Medulla oblongata (tissue), 1 donor: ENCODE data around the gene SFXN5.
A peak's percentile ranks its signal among the peaks of the same experiment; 100 is the strongest.

Source experiments
- DNase-seq: peaks from one replicate; pipeline ENCODE4 v3.0.0-alpha.2; 2015; ENCODE audit errors: extremely low spot score

Gene SFXN5

DNA sequence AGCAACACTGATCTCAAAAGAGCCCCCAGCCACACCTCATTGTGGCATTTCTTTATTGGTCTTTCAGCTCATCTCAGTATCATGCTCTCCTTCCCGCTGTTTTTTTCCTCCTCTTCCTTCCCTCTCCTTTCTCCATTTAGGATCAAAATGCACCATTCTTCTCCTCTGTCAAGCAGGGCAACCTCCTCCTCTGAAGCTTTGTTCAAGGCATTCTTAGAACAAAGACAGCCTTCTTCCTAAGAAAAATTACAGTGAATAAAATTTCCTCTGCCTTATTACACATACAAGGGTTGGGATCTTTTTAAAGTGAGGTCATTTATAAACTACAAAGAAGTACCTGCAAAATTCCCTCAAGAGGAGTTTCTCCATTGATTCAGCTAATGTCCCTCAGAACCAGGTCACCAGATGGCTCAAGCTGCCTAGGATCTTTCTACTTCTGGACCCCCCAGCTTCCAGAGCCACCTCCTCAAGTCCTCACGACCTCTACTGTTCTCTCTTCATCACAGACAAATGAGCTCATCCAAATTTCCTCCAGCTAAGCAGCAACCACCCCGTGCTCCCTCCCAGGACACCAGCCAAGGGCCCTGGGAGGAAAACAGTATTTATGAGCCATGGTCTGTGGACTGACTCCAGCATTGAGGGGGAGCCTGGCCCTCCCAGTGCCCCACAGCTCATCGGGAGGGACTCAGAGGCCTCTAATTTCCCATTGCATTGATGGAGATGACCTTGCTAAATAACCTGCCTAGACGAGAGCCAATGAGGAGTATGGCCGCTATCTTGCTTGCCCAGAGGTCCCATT is 18.0 kb downstream of the SFXN5 start:
- peak; percentile 79 for DNase-seq

- no peak for DNase-seq
Observed at GRCh38 chr2:73050121-73050545, 21.4 kb downstream of the SFXN5 start.

GRCh38 chr2:73043929-73044832 is 27.3 kb downstream of the SFXN5 start:
- DNase-seq = peak; percentile 70

DNA sequence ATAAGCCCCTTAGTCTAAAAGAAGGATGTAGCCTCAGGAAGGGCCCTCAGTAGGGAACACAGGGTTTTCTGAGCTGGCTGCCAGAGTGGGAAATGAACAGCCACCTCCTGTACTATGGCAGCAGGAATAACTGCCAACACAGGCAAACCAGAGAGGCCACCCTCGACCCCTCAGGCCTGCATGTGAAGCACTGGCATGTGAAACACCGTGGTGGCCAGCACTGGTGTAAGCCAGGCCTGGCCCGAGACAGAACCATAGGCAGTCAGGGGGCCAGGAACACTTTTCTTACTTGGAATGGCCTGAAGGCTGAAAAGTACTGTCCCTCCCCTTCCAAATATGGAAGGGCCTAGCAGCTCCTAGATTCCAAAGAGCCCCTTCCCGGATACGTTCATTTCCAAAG is 28.2 kb downstream of the SFXN5 start:
- peak; percentile 64 for DNase-seq

- no peak for DNase-seq
Observed at GRCh38 chr2:73037947-73038585, 33.4 kb downstream of the SFXN5 start.

DNA sequence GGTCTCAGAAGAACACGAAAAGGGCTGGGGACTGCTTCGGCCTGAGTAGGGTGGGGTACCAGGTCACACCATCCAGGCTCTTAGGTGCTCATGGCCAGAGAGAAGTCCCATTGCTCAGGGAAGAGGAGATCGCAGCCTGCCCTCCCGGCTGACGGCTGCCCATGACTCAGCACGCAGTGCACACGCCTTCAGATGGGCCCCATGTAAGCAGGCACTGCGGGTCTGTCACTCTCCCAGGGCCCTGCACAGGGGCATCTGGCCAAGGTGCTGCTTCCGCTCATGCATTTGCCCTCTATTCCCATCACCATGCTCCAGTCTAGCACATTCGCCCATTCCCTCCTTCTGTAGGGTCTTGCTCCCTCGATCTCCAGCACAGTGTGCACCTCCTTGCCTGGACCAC is 34.7 kb downstream of the SFXN5 start:
- no peak for DNase-seq

DNA sequence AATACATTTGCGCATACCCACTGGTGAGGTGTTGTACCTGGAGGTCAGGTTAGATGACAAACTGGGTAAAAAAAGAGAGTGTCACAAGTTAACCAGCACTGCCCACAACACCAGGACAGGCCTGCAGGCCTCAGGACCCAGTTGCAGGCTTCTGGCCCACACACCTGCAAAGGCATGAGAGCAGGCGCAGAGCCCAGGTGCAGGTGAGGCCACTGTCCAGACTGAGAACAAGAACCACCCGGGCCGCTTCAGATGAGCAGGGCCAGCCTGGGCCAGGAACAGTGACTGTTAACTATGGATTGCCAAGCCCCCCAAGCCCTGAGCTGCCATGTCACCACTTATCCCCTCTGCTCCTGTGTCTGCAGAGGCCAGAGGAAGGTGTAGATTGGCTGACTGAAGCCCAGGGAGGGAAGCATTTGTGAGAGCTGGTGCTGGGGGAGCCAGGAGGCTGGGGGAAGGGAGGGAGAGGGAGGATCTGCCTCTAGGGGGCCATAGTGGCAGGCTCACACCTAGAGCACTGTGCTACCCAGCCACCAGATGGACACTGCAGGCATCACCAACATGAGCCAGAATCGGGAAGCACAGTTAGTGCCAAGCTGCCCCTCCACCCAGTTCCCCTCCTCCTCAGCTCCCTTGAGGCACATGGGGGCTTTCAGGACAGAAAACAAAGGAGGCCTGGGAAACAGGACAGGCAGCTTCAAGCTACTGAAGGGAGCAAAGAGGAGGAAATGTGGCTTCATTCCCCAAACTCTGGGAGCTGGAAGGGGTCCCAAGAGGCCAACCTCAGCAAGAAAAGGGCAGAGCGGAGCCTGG is 35.4 kb downstream of the SFXN5 start:
- DNase-seq = peak; percentile 75

- DNase-seq = no peak
Observed at GRCh38 chr2:73034661-73035375, 36.7 kb downstream of the SFXN5 start.

- no peak for DNase-seq
Observed at GRCh38 chr2:73033766-73034381, 37.6 kb downstream of the SFXN5 start.

- no peak for DNase-seq
Observed at GRCh38 chr2:73033142-73033765, 38.3 kb downstream of the SFXN5 start.

DNA sequence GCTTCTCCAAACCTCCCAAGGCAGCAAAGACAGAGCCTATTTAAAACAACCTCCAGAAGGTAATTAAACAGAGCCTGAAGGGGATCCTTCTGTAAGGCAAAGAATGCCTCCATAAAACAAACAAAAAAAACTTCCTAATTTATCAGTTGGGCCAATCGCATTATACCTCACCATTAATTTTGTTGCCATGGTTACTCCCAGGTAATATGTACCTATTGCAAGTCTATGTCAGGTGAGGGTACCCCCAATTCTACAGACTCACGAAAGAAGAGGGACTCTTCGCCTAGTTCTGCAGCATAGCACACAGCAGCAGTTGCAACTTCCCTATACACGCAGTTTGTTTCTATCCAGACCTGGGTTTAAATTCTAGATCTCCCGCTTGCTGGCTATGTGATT is 38.8 kb downstream of the SFXN5 start:
- no peak for DNase-seq

GRCh38 chr2:73031725-73032701 is 39.5 kb downstream of the SFXN5 start:
- no peak for DNase-seq

- DNase-seq = no peak
Observed at GRCh38 chr2:73031095-73031678, 40.3 kb downstream of the SFXN5 start.

- no peak for DNase-seq
Observed at GRCh38 chr2:73028841-73029240, 42.7 kb downstream of the SFXN5 start.

GRCh38 chr2:73027340-73027739 is 44.2 kb downstream of the SFXN5 start:
- DNase-seq = no peak

DNA sequence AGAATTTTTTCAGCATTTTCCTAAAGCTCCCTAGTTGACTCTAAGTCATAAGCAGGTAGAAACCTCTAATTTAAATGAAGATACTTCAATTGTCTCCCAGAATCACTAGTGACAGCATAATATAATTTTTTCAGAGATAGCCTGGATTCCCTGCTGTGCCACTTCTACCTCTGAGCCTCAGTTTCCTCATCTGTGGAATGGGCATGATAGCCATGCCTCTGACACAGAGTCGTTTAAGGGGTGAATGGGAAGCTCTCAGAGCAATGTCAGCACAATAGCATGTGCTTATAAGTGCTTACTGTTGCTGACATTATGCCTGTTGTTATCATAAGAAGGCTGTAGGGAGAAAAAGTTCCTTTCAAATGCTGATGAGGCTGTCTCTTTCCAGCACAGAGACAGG is 48.0 kb downstream of the SFXN5 start:
- DNase-seq = no peak

- no peak for DNase-seq
Observed at GRCh38 chr2:73022024-73022568, 49.4 kb downstream of the SFXN5 start.
